Naive B cell (primary cell): Measurements from ENCODE around the gene KAT2B. TPM values are rescaled to one million over a fixed set of nuclear protein-coding genes. Genes with fewer than 3 reads are reported as not detected.

ENCODE experiments used
- ATAC-seq, 2 donors: fragments of 150-1000 bp; cut with Tn5 transposase; 2 replicates each; pipeline ENCODE4 v1.10.0; 2021; ENCODE audit warnings: low read depth in 2 of 2, mild to moderate bottlenecking in 2 of 2, moderate library complexity in 2 of 2
- DNase-seq: peaks from one replicate; pipeline ENCODE4 v3.0.0; 2022
- H3K27ac Mint-ChIP-seq, 6 donors: one replicate each; pipeline ENCODE4 v1.8.0; 2020 to 2022; ENCODE audit warnings: mild to moderate bottlenecking in 6 of 6, mixed read lengths in 6 of 6, moderate library complexity in 5 of 6, inconsistent platforms in 2 of 6
- H3K27me3 Mint-ChIP-seq, 3 donors: one replicate each; pipeline ENCODE4 v1.8.0; 2021 to 2022; ENCODE audit warnings: mixed read lengths in 3 of 3, mild to moderate bottlenecking in 1 of 3
- H3K36me3 Mint-ChIP-seq, 2 donors: one replicate each; pipeline ENCODE4 v1.8.0; 2020 to 2022; ENCODE audit warnings: mixed read lengths in 2 of 2, inconsistent platforms in 1 of 2, mild to moderate bottlenecking in 1 of 2
- H3K4me1 Mint-ChIP-seq, 3 donors: one replicate each; pipeline ENCODE4 v1.8.0; 2020 to 2022; ENCODE audit warnings: mixed read lengths in 3 of 3, inconsistent platforms in 1 of 3, mild to moderate bottlenecking in 1 of 3, moderate library complexity in 1 of 3
- H3K4me3 Mint-ChIP-seq, 8 donors: one replicate each; pipeline ENCODE4 v1.8.0; 2020 to 2022; ENCODE audit warnings: mild to moderate bottlenecking in 8 of 8, mixed read lengths in 8 of 8, moderate library complexity in 8 of 8, inconsistent platforms in 2 of 8
- H3K9me3 Mint-ChIP-seq, 7 donors: one replicate each; pipeline ENCODE4 v1.8.0; 2020 to 2022; ENCODE audit warnings: mixed read lengths in 7 of 7, mild to moderate bottlenecking in 5 of 7, inconsistent platforms in 2 of 7, moderate library complexity in 1 of 7
- polyA plus RNA-seq, 6 donors: library from polyadenylated mRNA; unstranded; fragments of 300-500 nt; fragmentation: Illumina TruSeq; gene quantifications; one replicate each; pipeline ENCODE4 v1.2.3, GENCODE V29; 2021; ENCODE audit warnings: low read depth in 6 of 6

Gene KAT2B
- polyA plus RNA-seq, 6 donors from 2014 or later, result 3.5 to 9.2 (median 4.9) TPM

GRCh38 chr3:20062996-20063395 is 22.8 kb downstream of the KAT2B start:
- Mint-ChIP-seq H3K9me3 (no peaks in the 10 kb centered on the region), H3K4me1 (peaks cover 35 to 58% (median 55%) of the 10 kb centered on the region in 3 donors), H3K4me3 (no peak overlapping the region), H3K27me3 (no peaks in the 10 kb centered on the region), H3K27ac (peak overlapping the region in 3 of 6 donors; percentile 39 to 88 (median 43)), H3K36me3 (no peaks in the 10 kb centered on the region)
- ATAC-seq (no peak), DNase-seq (no peak)

- ATAC-seq, result no peak
- H3K27ac Mint-ChIP-seq, result peak overlapping the region in 2 of 6 donors; percentile 7 to 10
- no peaks in the 10 kb centered on the region for H3K27me3 Mint-ChIP-seq
- peaks cover 39 to 69% (median 63%) of the 10 kb centered on the region in 3 donors for H3K4me1 Mint-ChIP-seq
- no peak overlapping the region for H3K4me3 Mint-ChIP-seq
- no peak for DNase-seq
- H3K9me3 Mint-ChIP-seq, result peaks cover 0 to 3% (median 0%) of the 10 kb centered on the region in 7 donors
- no peaks in the 10 kb centered on the region for H3K36me3 Mint-ChIP-seq
Measured at GRCh38 chr3:20064387-20064786, 24.1 kb downstream of the KAT2B start.

- ATAC-seq, result no peak
- Mint-ChIP-seq H3K36me3 (no peaks in the 10 kb centered on the region), H3K4me3 (no peak overlapping the region), H3K4me1 (peaks cover 39 to 69% (median 63%) of the 10 kb centered on the region in 3 donors), H3K27me3 (no peaks in the 10 kb centered on the region), H3K27ac (peak overlapping the region in 2 of 6 donors; percentile 23 to 86), H3K9me3 (peaks cover 0 to 3% (median 0%) of the 10 kb centered on the region in 7 donors)
- no peak for DNase-seq
Measured at GRCh38 chr3:20064796-20065564, 24.7 kb downstream of the KAT2B start.

- H3K36me3 Mint-ChIP-seq, result no peaks in the 10 kb centered on the region
- no peaks in the 10 kb centered on the region for H3K27me3 Mint-ChIP-seq
- H3K27ac Mint-ChIP-seq, result peak overlapping the region in 1 of 6 donors; percentile 16
- DNase-seq, result no peak
- peaks cover 0 to 3% (median 0%) of the 10 kb centered on the region in 7 donors for H3K9me3 Mint-ChIP-seq
- no peak for ATAC-seq
- no peak overlapping the region for H3K4me3 Mint-ChIP-seq
- peaks cover 35 to 69% (median 54%) of the 10 kb centered on the region in 3 donors for H3K4me1 Mint-ChIP-seq
Measured at GRCh38 chr3:20066079-20066478, 25.8 kb downstream of the KAT2B start.

GRCh38 chr3:20066850-20067617 is 26.8 kb downstream of the KAT2B start:
- H3K4me1 Mint-ChIP-seq, result peaks cover 34 to 73% (median 54%) of the 10 kb centered on the region in 3 donors
- peaks cover 0 to 3% (median 0%) of the 10 kb centered on the region in 7 donors for H3K9me3 Mint-ChIP-seq
- H3K36me3 Mint-ChIP-seq, result peaks cover 4% of the 10 kb centered on the region in 2 donors
- peak overlapping the region in 1 of 6 donors; percentile 18 for H3K27ac Mint-ChIP-seq
- no peak overlapping the region for H3K4me3 Mint-ChIP-seq
- DNase-seq (no peak), ATAC-seq (no peak)
- no peaks in the 10 kb centered on the region for H3K27me3 Mint-ChIP-seq

GRCh38 chr3:20068512-20069177 is 28.4 kb downstream of the KAT2B start:
- Mint-ChIP-seq H3K27me3 (no peaks in the 10 kb centered on the region), H3K4me3 (peak overlapping the region in 1 of 8 donors; percentile 7), H3K36me3 (peaks cover 4 to 16% of the 10 kb centered on the region in 2 donors), H3K4me1 (peaks cover 27 to 63% (median 41%) of the 10 kb centered on the region in 3 donors), H3K27ac (peak overlapping the region in 5 of 6 donors; percentile 2 to 70 (median 15)), H3K9me3 (peaks cover 0 to 3% (median 0%) of the 10 kb centered on the region in 7 donors)
- DNase-seq (no peak), ATAC-seq (no peak)

- H3K27ac Mint-ChIP-seq, result peak overlapping the region in 3 of 6 donors; percentile 2 to 70 (median 11)
- ATAC-seq, result no peak
- H3K9me3 Mint-ChIP-seq, result peaks cover 0 to 3% (median 0%) of the 10 kb centered on the region in 7 donors
- H3K4me3 Mint-ChIP-seq, result peak overlapping the region in 1 of 8 donors; percentile 7
- no peaks in the 10 kb centered on the region for H3K27me3 Mint-ChIP-seq
- DNase-seq, result no peak
- peaks cover 8 to 16% of the 10 kb centered on the region in 2 donors for H3K36me3 Mint-ChIP-seq
- H3K4me1 Mint-ChIP-seq, result peaks cover 27 to 58% (median 35%) of the 10 kb centered on the region in 3 donors
Measured at GRCh38 chr3:20069178-20069532, 28.9 kb downstream of the KAT2B start.

- no peak overlapping the region for H3K27ac Mint-ChIP-seq
- no peaks in the 10 kb centered on the region for H3K27me3 Mint-ChIP-seq
- no peak overlapping the region for H3K4me3 Mint-ChIP-seq
Measured at GRCh38 chr3:20071175-20071574, 30.9 kb downstream of the KAT2B start.

GRCh38 chr3:20072422-20072821 is 32.2 kb downstream of the KAT2B start:
- Mint-ChIP-seq H3K4me3 (no peak overlapping the region), H3K4me1 (peaks cover 16 to 45% (median 23%) of the 10 kb centered on the region in 3 donors), H3K27me3 (no peaks in the 10 kb centered on the region), H3K9me3 (peaks cover 0 to 3% (median 0%) of the 10 kb centered on the region in 7 donors), H3K27ac (peak overlapping the region in 4 of 6 donors; percentile 22 to 78 (median 26)), H3K36me3 (peaks cover 12 to 16% of the 10 kb centered on the region in 2 donors)
- DNase-seq, result no peak
- no peak for ATAC-seq

More at GRCh38 chr3:20071175-20071574, 30.9 kb downstream of the KAT2B start:
- Mint-ChIP-seq H3K36me3 (peaks cover 12 to 16% of the 10 kb centered on the region in 2 donors), H3K4me1 (peaks cover 16 to 42% (median 21%) of the 10 kb centered on the region in 3 donors), H3K9me3 (peaks cover 0 to 3% (median 0%) of the 10 kb centered on the region in 7 donors)
- DNase-seq (no peak), ATAC-seq (no peak)

- H3K36me3 Mint-ChIP-seq, result peaks cover 12 to 16% of the 10 kb centered on the region in 2 donors
- H3K4me3 Mint-ChIP-seq, result no peak overlapping the region
- no peak for ATAC-seq
- H3K9me3 Mint-ChIP-seq, result peaks cover 0 to 3% (median 0%) of the 10 kb centered on the region in 7 donors
- H3K4me1 Mint-ChIP-seq, result peaks cover 16 to 42% (median 20%) of the 10 kb centered on the region in 3 donors
- DNase-seq, result no peak
- H3K27me3 Mint-ChIP-seq, result no peaks in the 10 kb centered on the region
- peak overlapping the region in 2 of 6 donors; percentile 20 to 57 for H3K27ac Mint-ChIP-seq
Measured at GRCh38 chr3:20073068-20073467, 32.8 kb downstream of the KAT2B start.

GRCh38 chr3:20073683-20074082 is 33.4 kb downstream of the KAT2B start:
- H3K27me3 Mint-ChIP-seq, result no peaks in the 10 kb centered on the region
- H3K27ac Mint-ChIP-seq, result no peak overlapping the region
- no peak overlapping the region for H3K4me3 Mint-ChIP-seq
- ATAC-seq (no peak), DNase-seq (no peak)
- no peaks in the 10 kb centered on the region for H3K9me3 Mint-ChIP-seq
- H3K36me3 Mint-ChIP-seq, result peaks cover 12 to 16% of the 10 kb centered on the region in 2 donors
- peaks cover 12 to 36% (median 15%) of the 10 kb centered on the region in 3 donors for H3K4me1 Mint-ChIP-seq

GRCh38 chr3:20074226-20075063 is 34.2 kb downstream of the KAT2B start:
- H3K27ac Mint-ChIP-seq, result peak overlapping the region in 1 of 6 donors; percentile 47

More at GRCh38 chr3:20074226-20075063, 34.2 kb downstream of the KAT2B start:
- no peaks in the 10 kb centered on the region for H3K27me3 Mint-ChIP-seq
- peaks cover 8 to 29% (median 15%) of the 10 kb centered on the region in 3 donors for H3K4me1 Mint-ChIP-seq
- no peaks in the 10 kb centered on the region for H3K9me3 Mint-ChIP-seq
- DNase-seq (no peak), ATAC-seq (no peak)
- H3K36me3 Mint-ChIP-seq, result peaks cover 12 to 16% of the 10 kb centered on the region in 2 donors
- H3K4me3 Mint-ChIP-seq, result no peak overlapping the region
